ENCODE data around the gene CHAF1B.
"Not testable (repeated sequence)": the region's sequence is repeated elsewhere in the genome, so short reads cannot be mapped to it uniquely, and the experiment has no call there.

The CHAF1B gene
- total RNA-seq = 2.4 to 10.3 (median 6.2) reads per million in 18 experiments

DNA sequence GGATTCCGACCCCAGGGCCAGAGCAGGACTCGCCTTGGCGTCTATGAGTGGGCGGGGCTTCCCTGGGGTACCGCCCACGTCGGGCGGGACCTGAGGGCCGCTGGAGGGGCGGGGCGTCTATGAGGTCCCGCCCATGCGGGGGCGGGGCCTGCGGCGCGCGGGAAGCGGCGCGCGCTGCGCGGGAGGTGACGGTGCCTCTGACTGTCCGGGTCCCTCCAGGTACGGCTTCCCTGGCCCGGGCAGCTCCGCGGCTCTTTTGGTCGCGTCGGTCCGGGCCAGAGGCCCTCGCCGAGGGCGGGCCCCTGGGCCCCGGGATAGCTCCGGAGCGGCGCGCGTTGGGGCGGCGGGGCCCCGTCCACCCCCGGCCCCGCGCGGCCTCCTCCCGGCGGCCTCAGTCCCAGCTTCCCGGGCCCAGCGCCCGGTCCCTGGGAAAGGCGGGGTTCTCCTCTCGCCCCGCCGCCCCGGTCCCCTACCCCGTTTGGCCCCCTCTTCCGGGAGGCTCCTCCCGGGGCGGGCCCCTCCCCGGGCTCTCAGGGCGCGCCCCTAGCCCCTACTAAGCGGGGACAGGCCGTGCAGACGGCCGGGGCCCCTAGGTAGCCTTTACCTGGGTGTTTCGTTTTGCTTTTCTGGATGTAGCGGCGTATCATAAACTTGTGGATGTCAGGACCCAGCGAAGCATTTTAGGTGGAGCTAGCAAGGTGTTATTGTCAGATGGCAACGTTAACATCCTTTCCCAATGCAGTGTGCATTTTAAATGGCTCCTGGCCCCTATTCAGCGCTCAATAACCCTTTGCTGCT is at the start of gene CHAF1B:
Gene CHAF1B, plus strand, starts transcription at position 160 of the 798 bp plus-strand sequence. CDS start 745 bp downstream, outside the sequence.
- DNase-seq = peak; percentile 87 to 93

DNA sequence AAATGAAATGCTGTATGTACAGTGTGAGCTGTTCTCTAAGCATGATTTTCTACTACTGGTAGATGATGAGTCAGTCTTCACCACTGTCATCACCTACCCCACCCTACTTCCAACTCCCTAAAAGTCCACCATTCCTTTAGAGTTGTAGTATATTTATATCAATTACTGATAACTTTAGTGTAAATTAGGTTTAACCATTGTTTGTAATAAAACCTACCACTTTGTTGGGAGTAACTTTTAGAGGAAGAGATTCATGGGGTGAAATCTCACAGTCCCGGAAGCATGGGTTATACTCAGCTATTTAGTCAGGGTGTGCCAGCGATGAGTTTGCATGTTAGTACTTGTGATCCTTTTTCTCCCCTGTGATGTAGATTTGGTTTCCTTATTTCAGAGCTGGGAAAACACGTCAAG is 48.1 kb upstream of the CHAF1B start:
- DNase-seq = no peak

DNA sequence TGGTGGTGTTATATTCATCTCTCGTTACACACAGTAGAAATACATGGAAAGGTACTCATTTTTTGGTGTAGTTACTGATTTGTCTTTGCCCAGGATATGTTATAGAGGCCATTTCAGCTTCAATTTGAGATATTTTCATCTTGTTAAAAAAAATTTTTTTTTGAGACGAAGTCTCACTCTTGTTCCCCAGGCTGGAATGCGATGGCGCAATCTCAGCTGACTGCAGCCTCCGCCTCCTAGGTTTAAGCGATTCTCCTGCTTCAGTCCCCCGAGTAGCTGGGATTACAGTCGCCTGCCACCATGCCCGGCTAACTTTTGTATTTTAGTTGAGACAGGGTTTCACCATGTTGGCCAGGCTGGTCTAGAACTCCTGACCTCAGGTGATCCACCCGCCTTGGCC is 46.2 kb upstream of the CHAF1B start:
- no peak for DNase-seq

DNA sequence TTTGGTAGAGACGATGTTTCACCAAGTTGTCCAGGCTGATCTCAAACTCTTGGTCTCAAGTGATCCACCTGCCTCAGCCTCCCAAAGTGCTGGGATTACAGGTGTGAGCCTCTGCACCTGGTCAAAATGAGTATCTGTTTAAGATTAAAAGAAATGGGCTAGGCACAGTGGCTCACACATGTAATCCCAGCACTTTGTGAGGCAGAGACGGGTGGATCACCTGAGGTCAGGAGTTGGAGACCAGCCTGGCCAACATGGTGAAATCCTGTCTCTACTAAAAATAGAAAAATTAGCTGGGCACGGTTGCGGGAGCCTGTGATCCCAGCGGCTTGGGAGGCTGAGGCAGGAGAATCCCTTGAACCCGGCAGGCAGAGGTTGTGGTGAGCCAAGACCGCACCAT is 42.6 kb upstream of the CHAF1B start:
- not testable (repeated sequence) for DNase-seq

DNA sequence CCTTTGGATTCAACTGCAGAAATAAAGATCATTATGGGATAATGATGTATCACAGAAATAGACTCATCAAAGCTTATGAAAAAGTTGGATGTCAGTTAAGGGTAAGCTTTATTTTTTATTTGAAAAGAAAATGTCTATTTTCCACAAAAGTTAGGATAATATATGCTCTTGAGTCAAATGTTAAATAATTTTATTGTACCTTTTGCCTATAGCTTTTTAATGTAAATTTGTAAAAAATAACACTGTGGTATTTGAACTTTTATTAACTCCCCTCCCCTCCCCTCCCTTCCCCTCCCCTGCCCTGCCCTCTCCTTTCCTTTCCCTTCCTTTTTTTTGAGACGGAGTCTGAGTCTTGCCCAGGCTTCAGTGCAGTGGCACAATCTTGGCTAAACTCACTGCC is 40.3 kb upstream of the CHAF1B start:
- no peak for DNase-seq

DNA sequence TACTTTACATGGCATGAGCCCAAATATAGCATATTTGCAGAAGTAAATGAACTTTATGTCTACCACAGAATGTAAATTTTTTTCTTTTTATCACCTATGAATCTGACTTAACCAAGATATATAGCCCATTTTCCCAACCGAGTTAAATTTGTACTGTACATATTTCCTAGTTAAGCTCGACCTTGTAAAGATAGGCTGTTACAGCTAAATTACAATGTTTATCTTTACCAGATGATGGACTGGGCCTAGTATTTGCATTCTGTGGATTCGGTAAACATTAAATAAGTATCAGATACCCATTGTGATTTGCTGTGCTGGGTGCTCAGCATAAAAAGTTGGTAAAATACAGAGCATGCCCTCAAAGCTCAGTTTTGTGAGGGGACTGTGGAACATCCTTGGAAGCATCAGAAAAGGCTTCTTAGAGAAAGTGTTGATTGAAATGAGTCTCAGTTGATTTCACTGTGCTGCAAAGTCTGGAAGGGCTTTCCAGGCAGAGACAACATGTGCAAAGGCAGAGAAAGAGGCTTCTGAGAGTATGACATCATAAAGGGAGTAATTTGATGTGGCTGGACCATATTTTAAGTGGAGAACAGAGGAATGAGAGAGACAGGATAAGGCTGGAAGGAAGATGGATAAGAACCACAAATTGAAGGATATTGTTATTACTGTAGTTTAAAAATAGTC is 37.8 kb upstream of the CHAF1B start:
- DNase-seq = no peak

DNA sequence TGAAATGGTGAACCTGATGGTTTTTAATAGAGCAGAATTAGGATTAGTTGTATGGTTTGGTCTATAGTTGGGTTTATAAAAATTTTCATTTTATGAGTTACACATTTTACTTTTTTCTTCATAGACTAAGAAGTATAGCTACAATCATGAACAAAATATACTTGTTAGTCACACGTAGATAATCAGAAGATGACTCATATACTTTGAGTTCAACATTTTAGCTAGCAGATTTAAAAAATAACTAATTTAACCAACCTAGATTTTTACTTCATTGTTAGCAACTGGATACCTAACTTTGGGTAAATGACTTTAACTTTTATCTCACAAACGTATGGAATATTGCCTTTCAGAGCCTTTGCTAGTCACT is 37.2 kb upstream of the CHAF1B start:
- DNase-seq = no peak

DNA sequence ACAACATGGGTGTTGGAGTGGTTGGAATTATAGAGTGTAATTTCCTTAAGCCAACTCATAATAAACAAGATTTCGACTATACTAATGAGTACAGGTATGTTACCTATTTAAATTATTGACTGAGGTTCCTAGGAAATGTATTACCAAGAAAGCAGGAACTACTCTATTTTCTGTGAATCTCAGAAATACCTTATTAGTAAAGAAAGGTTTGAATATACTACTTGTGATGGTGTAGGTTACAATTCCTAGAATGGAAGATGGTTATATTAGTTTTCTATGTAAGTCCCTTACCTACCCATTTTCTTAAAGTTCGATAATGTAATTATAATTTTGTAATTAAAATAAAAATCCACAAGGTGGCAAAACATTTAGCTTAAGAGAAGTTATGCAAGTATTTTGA is 35.9 kb upstream of the CHAF1B start:
- no peak for DNase-seq

DNA sequence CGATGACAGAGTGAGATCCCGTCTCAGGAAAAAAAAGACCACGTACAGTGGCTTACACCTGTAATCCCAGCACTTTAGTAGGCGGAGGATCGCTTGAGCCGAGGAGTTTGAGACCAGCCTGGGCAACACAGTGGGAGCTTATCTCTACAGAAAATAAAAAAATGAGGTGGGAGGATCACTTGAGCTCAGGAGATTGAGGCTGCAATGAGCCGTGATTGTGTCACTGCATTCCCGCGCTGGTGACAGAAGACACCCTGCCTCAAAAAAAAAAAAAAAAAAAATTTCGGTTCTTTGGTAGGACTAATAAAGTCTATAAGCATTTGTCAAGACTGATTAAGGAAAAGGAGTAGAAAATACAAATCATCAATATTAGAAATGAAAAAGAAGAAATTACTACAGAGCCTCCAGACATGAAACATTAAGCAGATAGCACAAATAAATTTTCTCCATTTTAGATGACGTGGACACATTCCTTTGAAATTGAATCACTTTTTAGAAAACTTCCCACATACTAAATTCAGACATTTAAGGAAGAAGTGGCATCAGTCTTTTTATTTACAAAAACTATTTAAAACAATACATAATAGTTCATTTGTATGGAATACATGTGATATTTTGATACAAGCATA is 34.8 kb upstream of the CHAF1B start:
- DNase-seq = no peak

DNA sequence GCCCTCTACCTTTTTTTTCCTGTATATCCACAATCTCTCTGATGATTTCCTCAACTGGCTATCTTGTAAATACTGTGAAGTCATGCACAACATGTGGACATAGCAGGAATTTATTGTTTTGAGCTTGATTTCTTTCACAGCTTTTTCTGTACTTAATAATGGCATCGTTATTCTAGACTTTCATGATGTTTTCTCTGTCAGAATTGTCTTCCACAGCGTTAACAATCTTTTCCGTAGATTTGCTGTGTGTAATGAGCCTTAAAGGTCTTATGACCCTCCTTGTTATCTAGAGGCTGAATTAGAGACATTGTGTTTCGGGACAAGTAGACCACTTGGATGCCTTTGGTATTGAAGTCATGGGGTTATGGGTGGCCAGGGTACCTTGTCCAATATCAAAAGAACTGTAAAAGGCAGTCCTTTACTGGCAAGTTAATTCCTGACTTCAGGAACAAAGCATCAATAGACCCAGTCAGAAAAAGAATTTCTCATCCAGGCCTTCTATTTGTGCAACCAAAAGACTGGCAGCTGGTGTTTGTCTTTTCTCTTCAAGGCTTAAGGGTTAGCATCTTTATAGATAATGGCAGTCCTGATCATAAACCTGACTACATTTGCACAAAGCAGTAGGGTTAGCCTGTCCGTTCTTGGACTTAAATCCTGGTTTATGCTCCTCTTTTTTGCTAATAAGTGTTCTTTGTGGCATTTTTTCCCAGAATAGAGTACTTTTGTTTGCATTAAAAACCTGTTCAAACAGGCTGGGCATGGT is 30.1 kb upstream of the CHAF1B start:
- DNase-seq = no peak

DNA sequence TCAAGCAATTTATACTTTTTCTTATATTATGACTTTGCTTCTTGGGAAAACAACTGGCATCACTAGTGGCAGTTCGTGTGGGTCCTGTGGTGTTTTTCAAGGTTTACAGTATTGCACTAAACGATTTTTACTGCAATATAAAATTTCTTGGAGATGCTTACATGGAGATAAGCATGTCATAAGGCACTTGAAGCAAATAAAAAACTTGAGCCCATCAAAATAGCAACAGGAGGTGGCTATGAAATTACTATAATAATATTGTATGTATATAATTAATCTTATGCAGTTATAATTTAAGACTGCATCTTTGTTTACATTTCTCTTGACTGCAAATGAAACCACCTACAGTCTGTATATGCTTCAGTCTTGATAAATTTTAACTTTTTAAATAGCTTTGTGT is 29.3 kb upstream of the CHAF1B start:
- DNase-seq = no peak

DNA sequence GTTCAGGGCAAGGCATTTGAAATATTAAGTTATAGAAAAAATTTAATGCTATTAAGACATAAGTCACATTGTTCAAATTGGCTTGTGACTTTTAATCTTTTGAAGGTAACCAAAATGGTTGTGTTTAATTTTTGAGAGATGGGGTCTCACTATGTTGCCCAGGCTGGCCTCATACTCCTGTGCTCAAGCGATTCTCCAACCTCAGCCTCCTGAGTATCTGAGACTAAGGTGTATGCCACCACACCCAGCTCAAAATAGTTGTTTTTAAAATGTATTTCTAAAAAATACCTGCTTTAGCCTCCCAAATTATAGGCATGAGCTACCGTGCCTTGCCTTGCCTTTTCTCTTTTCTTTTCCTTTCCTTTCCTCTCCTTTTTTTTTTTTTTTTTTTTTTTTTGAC is 26.0 kb upstream of the CHAF1B start:
- DNase-seq = no peak

DNA sequence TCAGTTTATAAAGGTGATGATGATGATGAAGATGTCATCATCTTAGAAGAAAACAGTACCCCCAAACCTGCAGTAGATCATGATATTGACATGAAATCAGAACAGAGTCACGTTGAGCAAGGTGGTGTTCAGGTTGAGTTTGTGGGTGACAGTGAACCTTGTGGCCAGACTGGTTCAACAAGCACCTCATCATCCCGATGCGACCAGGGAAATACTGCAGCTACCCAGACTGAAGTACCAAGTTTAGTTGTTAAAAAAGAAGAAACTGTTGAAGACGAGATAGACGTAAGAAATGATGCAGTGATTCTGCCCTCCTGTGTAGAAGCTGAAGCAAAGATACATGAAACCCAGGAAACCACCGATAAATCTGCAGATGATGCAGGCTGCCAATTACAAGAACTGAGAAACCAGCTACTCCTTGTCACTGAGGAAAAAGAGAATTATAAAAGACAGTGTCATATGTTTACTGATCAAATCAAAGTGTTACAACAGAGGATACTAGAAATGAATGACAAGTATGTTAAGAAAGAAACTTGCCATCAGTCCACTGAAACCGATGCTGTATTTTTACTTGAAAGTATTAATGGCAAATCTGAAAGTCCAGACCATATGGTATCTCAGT is 16.0 kb upstream of the CHAF1B start:
- DNase-seq = no peak

DNA sequence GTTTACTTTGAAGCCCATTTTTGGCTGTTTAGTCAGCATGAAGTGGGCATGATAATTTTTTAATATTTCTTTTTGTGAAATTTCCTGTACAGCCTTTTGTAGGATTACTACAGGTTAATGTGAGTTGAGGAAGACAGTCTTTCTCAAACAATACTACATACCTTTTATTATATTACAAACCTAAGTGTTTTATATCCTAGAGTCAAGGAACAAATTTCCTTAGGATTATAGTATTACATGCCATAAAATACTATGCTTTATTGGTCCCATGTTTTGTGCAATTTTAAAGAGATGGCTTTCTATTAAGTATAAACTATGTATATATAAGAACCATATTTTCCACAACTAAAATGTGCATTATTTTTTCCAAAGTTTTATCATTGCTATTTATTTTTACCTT is 9.2 kb upstream of the CHAF1B start:
- no peak for DNase-seq

DNA sequence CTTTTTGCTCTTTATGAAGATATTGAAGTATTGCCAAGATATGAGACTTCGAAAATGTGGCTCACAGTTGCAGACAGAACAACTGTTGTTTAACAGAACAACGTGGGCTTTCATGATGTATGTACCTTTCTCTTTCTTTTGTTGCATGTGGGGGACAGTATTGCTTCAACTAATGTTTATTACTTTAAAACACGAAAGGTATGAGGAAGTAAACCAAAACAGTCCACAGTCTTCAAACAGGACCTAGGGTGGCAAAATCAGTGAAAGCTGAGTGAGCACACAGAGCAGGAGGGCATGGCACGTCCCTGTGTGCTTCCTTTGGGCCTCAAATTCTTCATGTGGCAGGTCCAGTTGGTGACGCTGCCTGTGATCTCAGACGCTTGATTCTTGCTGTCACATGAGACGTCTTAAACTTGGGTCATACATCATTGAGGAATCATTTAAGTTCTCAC is 7.8 kb upstream of the CHAF1B start:
- no peak for DNase-seq

DNA sequence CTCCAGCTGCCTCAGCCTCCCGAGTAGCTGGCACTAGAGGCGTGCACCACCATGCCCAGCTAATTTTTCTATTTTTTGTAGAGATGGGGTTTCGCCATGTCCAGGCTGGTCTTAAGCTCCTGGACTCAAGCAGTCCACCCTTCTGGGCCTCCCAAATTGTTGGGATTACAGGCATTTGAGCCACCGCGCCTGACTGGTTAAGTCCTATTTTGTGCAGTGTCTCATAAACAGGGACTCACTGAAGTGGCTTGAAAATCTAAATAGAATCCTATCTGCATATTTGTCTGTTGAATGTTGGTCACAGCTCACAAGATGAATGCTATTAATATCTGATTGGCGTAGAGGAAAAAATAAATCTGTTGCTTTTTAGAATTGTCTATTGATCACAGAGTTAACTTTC is 5.9 kb upstream of the CHAF1B start:
- DNase-seq = no peak

DNA sequence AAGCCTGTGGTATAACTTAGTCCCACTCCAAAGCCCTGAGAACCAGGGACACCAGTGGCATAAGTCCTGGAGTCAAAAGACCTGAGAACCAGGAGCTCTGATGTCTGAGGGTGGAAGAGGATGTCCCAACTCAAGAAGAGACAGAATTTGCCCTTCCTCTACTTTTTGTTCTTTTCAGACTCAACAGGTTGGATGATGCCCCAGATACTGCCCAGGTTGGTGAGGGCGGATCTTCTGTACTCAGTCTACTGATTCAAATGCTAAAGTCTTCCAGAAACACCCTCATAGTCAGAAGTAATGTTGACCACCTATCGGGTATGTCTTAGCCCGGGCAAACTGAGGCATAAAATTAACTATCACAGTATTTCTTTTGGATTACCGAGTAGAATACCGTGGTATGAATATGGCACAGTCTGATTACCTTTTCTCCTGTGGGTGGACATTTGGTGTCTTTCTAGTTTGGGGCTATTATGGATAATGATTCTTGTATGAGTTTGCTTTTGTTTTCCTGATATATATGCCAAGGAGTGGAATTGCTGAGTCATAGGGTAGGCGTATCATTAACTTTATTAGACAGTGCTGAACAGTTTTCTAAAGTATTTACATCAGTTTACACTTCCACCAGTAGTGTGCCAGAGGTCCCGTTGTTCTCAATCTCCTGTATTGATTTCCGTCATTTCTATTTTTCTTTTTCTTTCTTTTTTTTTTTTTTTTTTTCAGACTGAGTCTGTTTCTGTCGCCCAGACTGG is 3.2 kb upstream of the CHAF1B start:
- DNase-seq = no peak

DNA sequence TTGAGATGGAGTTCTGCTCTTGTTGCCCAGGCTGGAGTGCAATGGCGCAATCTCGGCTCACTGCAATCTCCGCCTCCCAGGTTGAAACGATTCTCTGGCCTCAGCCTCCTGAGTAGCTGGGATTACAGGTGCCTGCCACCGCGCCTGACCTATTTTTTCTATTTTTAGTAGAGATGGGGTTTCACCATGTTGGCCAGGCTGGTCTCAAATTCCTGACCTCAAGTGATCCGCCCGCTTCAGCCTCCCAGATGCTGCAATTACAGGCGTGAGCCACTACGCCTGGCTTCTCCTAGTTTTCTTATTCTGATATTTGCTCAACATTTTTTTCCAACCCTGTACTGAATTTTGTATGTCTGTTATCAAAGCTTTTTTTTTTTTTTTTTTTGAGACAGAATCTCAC is 2.5 kb upstream of the CHAF1B start:
- DNase-seq = not testable (repeated sequence)

DNA sequence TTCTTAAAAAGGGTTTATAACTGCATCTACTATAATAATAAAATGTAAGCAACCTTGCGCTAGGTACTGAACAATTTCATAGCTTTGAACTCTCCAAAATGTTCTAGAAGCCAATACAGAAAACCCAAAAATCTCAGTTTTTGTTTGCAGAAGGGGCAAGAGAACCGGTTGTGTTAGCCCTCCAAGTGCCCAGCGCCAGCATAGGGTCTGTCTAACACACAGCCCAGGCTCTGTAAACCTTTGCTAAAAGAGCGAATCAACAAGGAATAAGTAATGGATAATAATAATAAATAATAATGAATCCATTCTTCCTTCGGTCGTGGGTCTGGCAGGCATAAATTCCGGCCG is 333 bp upstream of the CHAF1B start:
- no peak for DNase-seq

DNA sequence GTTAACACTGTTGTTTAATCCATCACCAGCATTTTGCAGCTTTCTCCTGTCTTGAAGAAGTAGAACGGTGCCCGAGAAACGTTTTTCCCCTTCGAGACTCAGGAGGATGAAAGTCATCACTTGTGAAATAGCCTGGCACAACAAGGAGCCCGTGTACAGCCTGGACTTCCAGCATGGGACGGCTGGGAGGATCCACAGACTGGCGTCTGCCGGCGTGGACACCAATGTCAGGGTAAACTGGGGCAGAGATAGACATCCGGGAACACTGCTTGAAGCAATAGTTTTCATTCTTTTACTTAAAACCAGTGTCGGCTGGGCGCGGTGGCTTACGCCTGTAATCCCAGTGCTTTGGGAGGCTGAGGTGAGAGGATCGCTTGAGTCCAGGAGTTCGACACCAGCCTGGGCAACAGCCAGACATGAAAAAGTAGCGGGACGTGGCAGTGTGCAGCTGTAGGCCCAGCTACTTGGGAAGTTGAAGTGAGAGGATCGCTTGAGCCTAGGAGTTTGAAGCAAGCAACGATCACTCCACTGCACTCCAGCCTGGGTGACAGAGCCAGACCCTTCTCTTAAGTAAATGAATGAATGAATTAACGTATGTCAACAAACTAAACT is 945 bp downstream of the CHAF1B start:
- DNase-seq = no peak

DNA sequence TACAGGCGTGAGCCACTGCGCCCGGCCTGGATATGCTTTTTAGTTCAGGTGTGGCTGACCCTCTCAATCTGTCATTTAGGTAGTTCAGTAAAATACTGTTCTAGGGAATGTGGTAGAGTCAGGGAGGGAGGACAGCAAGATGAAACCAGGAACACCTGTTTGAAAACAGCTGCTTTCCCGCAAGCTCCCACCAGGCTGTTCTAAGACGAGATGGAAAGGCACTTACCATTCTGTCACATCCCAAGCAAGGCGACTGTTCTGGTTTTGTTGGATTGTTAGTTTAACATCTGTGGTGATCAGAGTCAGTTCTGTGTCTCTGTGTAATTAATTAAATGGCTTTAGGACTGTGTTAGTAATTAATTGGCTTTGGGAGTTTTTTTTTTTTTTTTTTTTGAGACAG is 2.9 kb downstream of the CHAF1B start:
- DNase-seq = no peak

Measured in inflammatory macrophage (primary cell).